K562 (cell line): Measurements from ENCODE around the gene GMEB2.

Source experiments
- ATF2 ChIP-seq: sonication (generic); formaldehyde crosslinking; IDR thresholded peaks from 2 replicates; pipeline ENCODE4 v1.8.1; 2022; ENCODE audit warnings: missing genetic modification reagents
- EGR1 ChIP-seq: fragments of 450-650 bp; conservative IDR thresholded peaks from 2 replicates; pipeline ENCODE4 v1.6.1; 2017; ENCODE audit warnings: mild to moderate bottlenecking
- RAD21 ChIP-seq, 2 experiments: fragments of 250-450 bp in 1 of 2; fragments of 450-650 bp in 1 of 2; sonication (Bioruptor Pico) in 1 of 2; formaldehyde crosslinking in 1 of 2; IDR thresholded peaks in 1 of 2; conservative IDR thresholded peaks in 1 of 2; 2 replicates each; pipeline versions ENCODE4 v1.4.0 to v1.8.0; 2020 to 2022; ENCODE audit warnings: mild to moderate bottlenecking in 2 of 2, moderate library complexity in 1 of 2
- TF ChIP-seq, protein P1 (sequence below), 3 experiments: IDR thresholded peaks in 2 of 3; conservative IDR thresholded peaks in 1 of 3; 2 replicates each; pipeline ENCODE4 v1.5.1; 2011 to 2012; ENCODE audit warnings: low read length in 3 of 3, mild to moderate bottlenecking in 3 of 3, control low read depth in 2 of 3, improper control_type of control experiment in 1 of 3, inconsistent platforms in 1 of 3, low read depth in 1 of 3, mixed read lengths in 1 of 3, moderate library complexity in 1 of 3; ENCODE audit not compliant: insufficient read depth in 2 of 3

- TF ChIP-seq, protein P1, sequence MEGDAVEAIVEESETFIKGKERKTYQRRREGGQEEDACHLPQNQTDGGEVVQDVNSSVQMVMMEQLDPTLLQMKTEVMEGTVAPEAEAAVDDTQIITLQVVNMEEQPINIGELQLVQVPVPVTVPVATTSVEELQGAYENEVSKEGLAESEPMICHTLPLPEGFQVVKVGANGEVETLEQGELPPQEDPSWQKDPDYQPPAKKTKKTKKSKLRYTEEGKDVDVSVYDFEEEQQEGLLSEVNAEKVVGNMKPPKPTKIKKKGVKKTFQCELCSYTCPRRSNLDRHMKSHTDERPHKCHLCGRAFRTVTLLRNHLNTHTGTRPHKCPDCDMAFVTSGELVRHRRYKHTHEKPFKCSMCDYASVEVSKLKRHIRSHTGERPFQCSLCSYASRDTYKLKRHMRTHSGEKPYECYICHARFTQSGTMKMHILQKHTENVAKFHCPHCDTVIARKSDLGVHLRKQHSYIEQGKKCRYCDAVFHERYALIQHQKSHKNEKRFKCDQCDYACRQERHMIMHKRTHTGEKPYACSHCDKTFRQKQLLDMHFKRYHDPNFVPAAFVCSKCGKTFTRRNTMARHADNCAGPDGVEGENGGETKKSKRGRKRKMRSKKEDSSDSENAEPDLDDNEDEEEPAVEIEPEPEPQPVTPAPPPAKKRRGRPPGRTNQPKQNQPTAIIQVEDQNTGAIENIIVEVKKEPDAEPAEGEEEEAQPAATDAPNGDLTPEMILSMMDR (IDR thresholded peaks at IDR 0.05 in 2 of 3, conservative IDR thresholded peaks at IDR 0.05 in 1 of 3; ENCODE audit: insufficient read depth in 2 of 3, low read depth in 1 of 3, low read length in 3 of 3), result no peak
- TF ChIP-seq RAD21 (CRISPR knock-in tag; conservative IDR thresholded peaks at IDR 0.05 in 1 of 2, IDR thresholded peaks at IDR 0.05 in 1 of 2), result no peak
- no peak for TF ChIP-seq ATF2 (CRISPR knock-in tag)
- peak; percentile 90 for TF ChIP-seq EGR1
Measured at GRCh38 chr20:63653041-63653973, 26.4 kb upstream of the GMEB2 start, which contains the start of gene STMN3.
